Spleen (tissue), 11 donors: ENCODE results near the gene ASCC3. TPM values are rescaled to one million over a fixed set of nuclear protein-coding genes. Genes with fewer than 3 reads are reported as not detected.

Experiments
- DNase-seq: peaks from one replicate; pipeline ENCODE4 v3.0.0-alpha.2; 2020
- H3K27ac ChIP-seq, 8 donors: fragments of 200-600 bp; sonication (generic) in 7 of 8; 1 replicate in 4 of 8; 2 replicates in 4 of 8; pipeline versions ENCODE4 v1.5.0 to v1.8.0; 2016 to 2021; ENCODE audit warnings: inconsistent platforms in 4 of 8, mild to moderate bottlenecking in 4 of 8, moderate library complexity in 1 of 8
- H3K27me3 ChIP-seq, 7 donors: fragments of 200-600 bp; sonication (generic) in 6 of 7; replicated peaks in 1 of 7; 1 replicate in 4 of 7; 2 replicates in 3 of 7; pipeline versions ENCODE4 v1.5.0 to v1.8.0; 2016 to 2021; ENCODE audit warnings: inconsistent platforms in 3 of 7, mild to moderate bottlenecking in 1 of 7
- H3K36me3 ChIP-seq, 6 donors: fragments of 200-600 bp; sonication (generic) in 5 of 6; 1 replicate in 4 of 6; 2 replicates in 2 of 6; pipeline versions ENCODE4 v1.5.0 to v1.8.0; 2016 to 2021; ENCODE audit warnings: inconsistent platforms in 2 of 6
- H3K4me1 ChIP-seq, 6 donors: fragments of 200-600 bp; sonication (generic) in 5 of 6; 1 replicate in 3 of 6; 2 replicates in 3 of 6; pipeline versions ENCODE4 v1.5.0 to v1.8.0; 2016 to 2021; ENCODE audit warnings: inconsistent platforms in 3 of 6
- H3K4me3 ChIP-seq, 8 donors: fragments of 200-600 bp; sonication (generic) in 7 of 8; 1 replicate in 4 of 8; 2 replicates in 4 of 8; pipeline versions ENCODE4 v1.5.0 to v1.8.0; 2016 to 2021; ENCODE audit warnings: inconsistent platforms in 4 of 8, mild to moderate bottlenecking in 4 of 8, moderate library complexity in 2 of 8
- H3K9me3 ChIP-seq, 8 donors: fragments of 200-600 bp; sonication (generic) in 7 of 8; 1 replicate in 4 of 8; 2 replicates in 4 of 8; pipeline versions ENCODE4 v1.5.0 to v1.8.0; 2016 to 2021; ENCODE audit warnings: inconsistent platforms in 4 of 8
- CTCF ChIP-seq, 11 experiments: fragments of 200-600 bp in 7 of 11; fragments of 450-650 bp in 4 of 11; sonication (generic) in 4 of 11; IDR thresholded peaks in 8 of 11; conservative IDR thresholded peaks in 3 of 11; 1 replicate in 7 of 11; 2 replicates in 4 of 11; pipeline versions ENCODE4 v1.4.0 to v1.8.0; 2016 to 2021; ENCODE audit warnings: antibody characterized with exemption in 11 of 11, inconsistent platforms in 4 of 11, mild to moderate bottlenecking in 1 of 11
- POLR2A ChIP-seq, 3 donors: fragments of 450-650 bp; IDR thresholded peaks; one replicate each; pipeline ENCODE4 v1.5.1; 2017; ENCODE audit warnings: antibody characterized with exemption in 3 of 3, mild to moderate bottlenecking in 1 of 3
- POLR2AphosphoS5 ChIP-seq, 3 donors: sonication (generic); formaldehyde crosslinking; IDR thresholded peaks; one replicate each; pipeline ENCODE4 v1.5.1; 2017; ENCODE audit warnings: antibody characterized with exemption in 3 of 3
- WGBS, 5 donors: extraction: QIAGEN DNeasy Blood & Tissue Kit in 3 of 5; methylation state at CpG; one replicate each; pipeline versions ENCODE4 v1.1.5 to v1.1.7; 2013 to 2018; 5-methylcytosine and 5-hydroxymethylcytosine counted together
- intact Hi-C: fragments of 100-400 bp; cut with DNase I; formaldehyde crosslinking; loops from one replicate; pipeline ENCODE4 v1.15.0; 2023; ENCODE audit warnings: low total_unique reads
- polyA plus RNA-seq, 3 donors: library from polyadenylated mRNA; stranded (reverse); fragments of 200-250 nt; gene quantifications; one replicate each; pipeline ENCODE4 v1.2.1, GENCODE V29; 2013
- total RNA-seq, 7 donors: library from RNA; depleted of rRNA in 3 of 7; stranded (reverse); fragments of >200 nt in 3 of 7; fragmentation: NEBNext Ultra II Directional in 4 of 7; extraction: Animal tissue kit (Norgen Biotek cat#: 25700) in 4 of 7; gene quantifications; one replicate each; pipeline versions ENCODE4 v1.1.0 to v1.2.1, GENCODE V29; 2016 to 2021
- donor health status: healthy with polysubstance abuse.
- donor health status: DM: no; HTN: no; CAD: no; lungs with moderate emphysema.
- donor health status: DM: no; HTN: no; CAD: no.
- donor health status: Bipolar disorder and iron deficiency.
- donor health status: healthy.
- donor health status: DM: no; HTN: no; CAD: no.
- donor health status: DM: yes; HTN: yes; CAD: no.

ASCC3 gene
- total and polyA plus RNA-seq, 10 donors = 7.9 to 52.4 (median 40.8) TPM

GRCh38 chr6:100622907-100623692 lies 258.0 kb downstream of the ASCC3 start:
- Histone ChIP-seq H3K27me3 (no peaks in the 10 kb centered on the region), H3K27ac (no peak overlapping the region)
- 92 to 99% (median 96%) methylated on average over 2 of the region's 2 CpGs for WGBS, 5 donors

GRCh38 chr6:100620085-100620840 lies 260.9 kb downstream of the ASCC3 start:
- no peak for TF ChIP-seq CTCF (IDR thresholded peaks at IDR 0.05 in 8 of 11, conservative IDR thresholded peaks at IDR 0.05 in 3 of 11)
- TF ChIP-seq POLR2A (IDR thresholded peaks at IDR 0.05) = no peak
- no peak for TF ChIP-seq POLR2AphosphoS5 (IDR thresholded peaks at IDR 0.05)
- H3K4me1 ChIP-seq = no peaks in the 10 kb centered on the region
- intact Hi-C loops = no loop called here
- no peak for DNase-seq
- no peak overlapping the region for H3K27ac ChIP-seq
- peaks cover 3 to 93% (median 12%) of the 10 kb centered on the region in 6 donors for H3K36me3 ChIP-seq
- H3K4me3 ChIP-seq = no peak overlapping the region
- WGBS, 5 donors = 95 to 99% (median 98%) methylated on average over 3 of the region's 3 CpGs
- no peaks in the 10 kb centered on the region for H3K27me3 ChIP-seq
- H3K9me3 ChIP-seq = peaks cover 0 to 16% (median 6%) of the 10 kb centered on the region in 8 donors

More at GRCh38 chr6:100622907-100623692, 258.0 kb downstream of the ASCC3 start:
- Histone ChIP-seq H3K9me3 (peaks cover 0 to 16% (median 6%) of the 10 kb centered on the region in 8 donors), H3K4me3 (no peak overlapping the region), H3K4me1 (no peaks in the 10 kb centered on the region), H3K36me3 (peaks cover 3 to 98% (median 26%) of the 10 kb centered on the region in 6 donors)
- TF ChIP-seq CTCF (IDR thresholded peaks at IDR 0.05 in 8 of 11, conservative IDR thresholded peaks at IDR 0.05 in 3 of 11) = no peak
- no peak for TF ChIP-seq POLR2A (IDR thresholded peaks at IDR 0.05)
- no peak for TF ChIP-seq POLR2AphosphoS5 (IDR thresholded peaks at IDR 0.05)
- intact Hi-C loops = no loop called here
- DNase-seq = no peak

GRCh38 chr6:100618351-100618671 lies 262.8 kb downstream of the ASCC3 start:
- H3K4me1 ChIP-seq = no peaks in the 10 kb centered on the region
- no peak for DNase-seq
- no peak for TF ChIP-seq POLR2A (IDR thresholded peaks at IDR 0.05)
- TF ChIP-seq CTCF (IDR thresholded peaks at IDR 0.05 in 8 of 11, conservative IDR thresholded peaks at IDR 0.05 in 3 of 11) = no peak
- TF ChIP-seq POLR2AphosphoS5 (IDR thresholded peaks at IDR 0.05) = no peak
- no peak overlapping the region for H3K27ac ChIP-seq
- no peaks in the 10 kb centered on the region for H3K27me3 ChIP-seq
- peaks cover 0 to 16% (median 6%) of the 10 kb centered on the region in 8 donors for H3K9me3 ChIP-seq
- intact Hi-C loops = no loop called here
- H3K36me3 ChIP-seq = peaks cover 0 to 82% (median 9%) of the 10 kb centered on the region in 6 donors
- WGBS, 5 donors = 82 to 98% (median 93%) methylated on average over 4 of the region's 4 CpGs
- no peak overlapping the region for H3K4me3 ChIP-seq
